GDM1 (cell line): Measurements from ENCODE around the gene AMDHD2.
A peak's percentile ranks its signal among the peaks of the same experiment; 100 is the strongest.

ENCODE experiments used
- DNase-seq: peaks from one replicate; lab custom pipeline; 2025; lab: John Stamatoyannopoulos, UW

Gene AMDHD2

GRCh38 chr16:2483939-2484897, 36.0 kb upstream of the AMDHD2 start:
- DNase-seq, result no peak

- DNase-seq, result no peak
These were observed 35.2 kb upstream of the AMDHD2 start for GRCh38 chr16:2484898-2485508.

GRCh38 chr16:2485811-2486507, 34.2 kb upstream of the AMDHD2 start:
- DNase-seq, result no peak

- no peak for DNase-seq
These were observed 33.3 kb upstream of the AMDHD2 start for GRCh38 chr16:2486645-2487516.

GRCh38 chr16:2487517-2487842, 32.7 kb upstream of the AMDHD2 start:
- no peak for DNase-seq

GRCh38 chr16:2487903-2488531, 32.2 kb upstream of the AMDHD2 start:
- peak; percentile 24 for DNase-seq

- no peak for DNase-seq
These were observed 30.6 kb upstream of the AMDHD2 start for GRCh38 chr16:2489581-2489980.

GRCh38 chr16:2490190-2491105, 29.7 kb upstream of the AMDHD2 start:
- DNase-seq, result no peak

GRCh38 chr16:2492292-2492691, 27.9 kb upstream of the AMDHD2 start:
- no peak for DNase-seq

- DNase-seq, result no peak
These were observed 26.6 kb upstream of the AMDHD2 start for GRCh38 chr16:2493605-2494004.

GRCh38 chr16:2494616-2495015, 25.6 kb upstream of the AMDHD2 start:
- DNase-seq, result no peak

GRCh38 chr16:2495041-2495440, 25.1 kb upstream of the AMDHD2 start:
- DNase-seq, result no peak

GRCh38 chr16:2496223-2497115, 23.7 kb upstream of the AMDHD2 start:
- no peak for DNase-seq

GRCh38 chr16:2497116-2497630, 23.0 kb upstream of the AMDHD2 start:
- DNase-seq, result no peak

GRCh38 chr16:2497695-2498484, 22.3 kb upstream of the AMDHD2 start:
- DNase-seq, result no peak

GRCh38 chr16:2498531-2499253, 21.5 kb upstream of the AMDHD2 start:
- DNase-seq, result no peak

GRCh38 chr16:2499454-2499853, 20.7 kb upstream of the AMDHD2 start:
- no peak for DNase-seq
